ENCODE results near the gene PITPNC1.
"Not testable (repeated sequence)": the region's sequence is repeated elsewhere in the genome, so short reads cannot be mapped to it uniquely, and the experiment has no call there.

The PITPNC1 gene

GRCh38 chr17:67570797-67571196 is 193.7 kb downstream of the PITPNC1 start:
- H3K4me3 ChIP-seq (ENCODE audit: low read depth, low read length), result no peak overlapping the region

DNA sequence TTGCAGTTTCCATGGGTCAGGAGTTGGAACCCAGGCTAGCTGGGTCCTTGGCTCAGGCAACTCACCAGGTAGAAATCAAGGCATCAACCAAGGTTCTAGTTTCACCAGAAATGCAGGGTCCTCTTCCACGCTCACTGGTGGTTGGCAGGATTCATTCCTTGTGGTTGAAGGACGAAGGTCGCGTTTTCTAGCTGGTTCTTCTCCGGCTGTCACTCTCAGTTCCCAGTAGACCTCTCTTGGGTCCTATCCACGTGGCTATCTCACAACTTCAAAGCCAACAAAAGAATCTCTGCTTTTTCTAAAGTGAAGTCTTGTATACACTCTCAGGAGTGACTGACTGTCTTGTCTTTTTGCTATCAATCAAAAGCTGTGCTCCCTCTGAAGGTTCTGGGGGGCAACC is 194.4 kb downstream of the PITPNC1 start:
- H3K4me3 ChIP-seq (ENCODE audit: low read depth, low read length), result no peak overlapping the region

DNA sequence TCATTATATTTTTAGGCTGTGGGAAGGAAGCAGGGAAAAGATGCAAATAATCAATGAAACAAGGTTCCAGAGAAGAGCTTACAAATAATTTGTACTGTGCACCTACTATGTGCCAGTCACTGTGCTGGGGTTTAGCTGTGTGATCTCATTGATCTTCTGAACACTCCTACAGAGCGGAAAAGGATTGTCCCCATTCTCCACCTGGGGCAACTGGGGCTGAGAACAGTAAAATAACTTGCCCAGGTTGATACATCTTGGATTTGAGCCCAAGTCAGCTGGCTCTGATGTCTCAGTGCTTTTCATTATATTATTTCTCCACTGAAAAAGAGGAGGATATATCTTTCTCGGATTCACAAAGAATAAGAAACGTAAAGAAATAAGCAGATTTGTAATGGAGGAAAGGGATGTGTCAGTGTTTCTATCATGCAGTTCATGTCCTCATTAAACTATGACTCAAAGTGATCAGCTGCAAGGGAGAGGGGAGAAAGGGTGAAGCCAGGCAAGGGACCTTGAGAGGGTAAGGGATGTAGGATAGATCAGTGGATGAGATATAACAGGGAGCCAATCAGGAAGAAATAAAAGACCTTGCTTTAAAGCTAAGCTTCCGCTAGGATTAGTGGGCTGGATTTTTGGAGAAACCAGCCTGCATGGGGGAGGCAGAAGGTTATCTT is 197.0 kb downstream of the PITPNC1 start:
- H3K4me3 ChIP-seq (ENCODE audit: low read depth, low read length), result no peak overlapping the region

- H3K4me3 ChIP-seq (ENCODE audit: low read depth, low read length), result no peak overlapping the region
These were observed 197.7 kb downstream of the PITPNC1 start for GRCh38 chr17:67574658-67575293.

DNA sequence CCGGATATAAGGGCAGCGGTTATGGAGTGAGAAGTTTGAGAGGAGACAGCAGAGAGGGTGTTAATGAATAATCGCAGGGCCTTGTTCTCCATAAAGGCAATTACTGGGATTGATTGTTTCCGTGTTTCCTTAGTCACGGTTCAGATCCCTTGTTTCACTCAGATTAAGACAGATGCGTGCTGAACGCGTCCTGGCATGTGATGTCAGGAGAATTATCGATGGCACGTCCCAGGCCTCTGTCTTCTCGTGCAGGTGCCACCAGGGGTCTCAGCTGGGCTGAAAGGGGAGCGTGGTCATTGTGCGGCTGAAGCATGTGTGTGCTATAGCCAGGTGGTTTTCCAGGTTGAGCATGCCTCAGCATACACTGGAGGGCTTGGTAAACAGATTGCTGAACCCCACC is 198.2 kb downstream of the PITPNC1 start:
- no peak overlapping the region for H3K4me3 ChIP-seq (ENCODE audit: low read depth, low read length)

GRCh38 chr17:67576471-67577115 is 199.5 kb downstream of the PITPNC1 start:
- H3K4me3 ChIP-seq (ENCODE audit: low read depth, low read length), result no peak overlapping the region

GRCh38 chr17:67577429-67578141 is 200.5 kb downstream of the PITPNC1 start:
- H3K4me3 ChIP-seq (ENCODE audit: low read depth, low read length), result no peak overlapping the region

DNA sequence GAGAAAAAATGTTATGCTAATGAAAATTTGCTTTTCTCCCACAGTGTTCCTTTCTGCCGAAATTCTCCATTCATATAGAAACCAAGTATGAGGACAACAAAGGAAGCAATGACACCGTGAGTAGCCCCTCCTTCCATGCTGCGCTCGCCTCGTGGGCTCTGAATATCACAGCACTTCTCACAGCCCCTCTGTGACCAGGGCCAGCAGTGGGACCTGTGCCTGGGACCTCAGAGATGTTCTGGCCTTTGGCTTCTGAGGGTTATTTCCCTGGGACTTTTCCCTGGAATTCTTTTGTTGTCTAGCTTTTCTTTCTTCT is 201.0 kb downstream of the PITPNC1 start:
- no peak overlapping the region for H3K4me3 ChIP-seq (ENCODE audit: low read depth, low read length)

GRCh38 chr17:67578679-67579405 is 201.8 kb downstream of the PITPNC1 start:
- not testable (repeated sequence) for H3K4me3 ChIP-seq (ENCODE audit: low read depth, low read length)

GRCh38 chr17:67582673-67583081 is 205.6 kb downstream of the PITPNC1 start:
- no peak overlapping the region for H3K4me3 ChIP-seq (ENCODE audit: low read depth, low read length)

DNA sequence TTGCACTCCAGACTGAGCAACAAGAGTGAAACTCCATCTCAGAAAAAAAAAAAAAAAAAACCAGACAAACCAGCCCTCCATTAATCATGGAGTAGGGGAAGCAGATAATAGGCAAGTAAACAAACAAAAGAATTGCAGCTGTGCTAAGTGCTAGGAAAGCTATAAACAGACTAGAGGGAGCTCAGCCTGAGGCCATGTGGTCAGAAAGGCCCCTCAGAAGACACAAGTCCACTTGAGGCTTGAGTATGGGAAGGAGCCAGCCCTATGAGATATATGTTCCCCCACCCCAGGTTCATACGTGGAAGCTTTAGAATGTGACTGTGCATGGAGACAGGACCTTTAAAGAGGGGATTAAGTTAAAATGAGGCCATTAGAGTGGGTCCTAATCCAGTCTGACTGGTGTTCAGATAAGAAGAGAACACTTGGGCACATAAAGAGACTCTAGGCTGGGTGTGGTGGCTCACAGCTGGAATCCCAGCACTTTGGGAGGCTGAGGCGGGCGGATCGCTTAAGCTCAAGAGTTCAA is 208.1 kb downstream of the PITPNC1 start:
- H3K4me3 ChIP-seq (ENCODE audit: low read depth, low read length), result no peak overlapping the region

GRCh38 chr17:67588326-67588725 is 211.2 kb downstream of the PITPNC1 start:
- H3K4me3 ChIP-seq (ENCODE audit: low read depth, low read length), result no peak overlapping the region

GRCh38 chr17:67594115-67594880 is 217.2 kb downstream of the PITPNC1 start:
- H3K4me3 ChIP-seq (ENCODE audit: low read depth, low read length), result no peak overlapping the region

- H3K4me3 ChIP-seq (ENCODE audit: low read depth, low read length), result no peak overlapping the region
These were observed 223.3 kb downstream of the PITPNC1 start for GRCh38 chr17:67600408-67600807.

DNA sequence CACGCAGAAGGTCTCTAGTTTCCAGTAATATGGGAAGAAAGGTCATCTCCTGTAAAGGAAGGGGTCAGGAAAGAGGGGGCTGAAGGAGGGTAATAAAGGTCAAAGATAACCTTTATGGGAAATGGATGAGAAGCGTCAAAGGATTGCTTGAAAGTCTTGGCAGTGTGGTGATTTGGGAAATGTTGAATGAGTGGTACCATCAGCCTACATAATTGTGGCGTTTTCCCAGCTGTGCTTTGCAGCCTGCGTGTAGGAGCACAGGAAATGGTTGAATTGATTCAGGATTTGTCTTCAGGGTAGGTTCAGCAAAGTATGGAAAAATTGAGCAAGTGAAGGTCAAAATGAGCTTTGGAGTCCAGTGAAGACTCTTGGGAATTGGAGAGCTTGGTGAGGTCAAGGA is 224.8 kb downstream of the PITPNC1 start:
- no peak overlapping the region for H3K4me3 ChIP-seq (ENCODE audit: low read depth, low read length)

DNA sequence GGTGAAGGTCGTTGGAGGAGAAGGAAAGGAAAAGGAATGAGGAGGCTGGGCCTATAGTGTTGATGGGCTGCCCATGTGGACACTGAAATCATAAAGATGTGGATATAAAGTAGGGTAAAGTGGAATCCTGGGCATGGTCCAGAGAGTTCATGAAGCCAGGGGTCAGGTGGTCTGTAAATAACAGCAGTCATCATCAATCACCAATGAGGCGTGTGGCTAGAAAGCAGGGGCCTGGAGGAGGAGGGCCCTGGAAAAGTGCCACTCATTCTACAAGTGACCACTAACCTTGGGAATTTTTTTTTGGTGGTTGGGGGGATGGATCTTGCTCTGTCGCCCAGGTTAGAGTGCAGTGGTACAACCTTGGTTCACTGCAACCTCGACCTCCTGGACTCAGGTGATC is 225.4 kb downstream of the PITPNC1 start:
- H3K4me3 ChIP-seq (ENCODE audit: low read depth, low read length), result no peak overlapping the region

DNA sequence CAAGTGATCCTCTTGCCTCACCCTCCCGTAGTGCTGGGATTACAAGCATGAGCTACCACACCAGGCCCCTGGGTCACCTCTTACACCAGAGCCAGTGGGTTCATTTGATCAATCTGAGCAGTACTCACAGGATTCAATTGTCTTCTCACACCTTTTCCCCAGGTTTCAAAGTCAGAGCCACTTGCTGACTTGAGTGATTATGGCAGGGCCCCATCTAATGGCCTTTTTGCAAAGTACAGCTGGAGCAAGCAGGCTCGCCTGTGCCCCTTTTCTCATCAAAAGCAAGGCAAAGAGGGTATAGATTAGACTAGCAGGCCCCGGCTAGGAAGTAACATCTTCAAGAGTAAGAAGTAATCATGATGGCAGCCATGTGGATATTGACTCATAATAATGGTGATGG is 225.9 kb downstream of the PITPNC1 start:
- no peak overlapping the region for H3K4me3 ChIP-seq (ENCODE audit: low read depth, low read length)

GRCh38 chr17:67605256-67605912 is 228.3 kb downstream of the PITPNC1 start:
- no peak overlapping the region for H3K4me3 ChIP-seq (ENCODE audit: low read depth, low read length)

GRCh38 chr17:67606471-67606870 is 229.4 kb downstream of the PITPNC1 start:
- H3K4me3 ChIP-seq (ENCODE audit: low read depth, low read length), result no peak overlapping the region
